Activated T-helper 1 cell treated with anti-CD3 and anti-CD28 coated beads, Interleukin-12 subunit alpha, Interleukin-12 subunit beta, Interleukin-2, Interleukin-4 antibody, amounts not matched to agents 30 ng/mL and 10 ng/mL and 1 ng/mL, durations not matched to agents 14 hours and 24 hours and 36 hours (primary cell): ENCODE data around the gene STX8. TPM values are rescaled to one million over a fixed set of nuclear protein-coding genes. Genes with fewer than 3 reads are reported as not detected.

ENCODE experiments used
- DNase-seq: peaks from one replicate; pipeline ENCODE4 v3.0.0; 2021; ENCODE audit warnings: low spot score
- H3K27ac Mint-ChIP-seq: one replicate; pipeline ENCODE4 v1.8.0; 2021; ENCODE audit warnings: mild to moderate bottlenecking, mixed read lengths
- H3K27me3 Mint-ChIP-seq: one replicate; pipeline ENCODE4 v1.8.0; 2022; ENCODE audit warnings: mild to moderate bottlenecking, moderate library complexity, mixed read lengths; ENCODE audit not compliant: insufficient read depth
- H3K36me3 Mint-ChIP-seq: one replicate; pipeline ENCODE4 v1.8.0; 2021; ENCODE audit warnings: low read depth, mixed read lengths
- H3K4me1 Mint-ChIP-seq: one replicate; pipeline ENCODE4 v1.8.0; 2021; ENCODE audit warnings: low read depth, mixed read lengths
- H3K4me3 Mint-ChIP-seq: one replicate; pipeline ENCODE4 v1.8.0; 2021; ENCODE audit warnings: mild to moderate bottlenecking, moderate library complexity, mixed read lengths
- H3K9me3 Mint-ChIP-seq: one replicate; pipeline ENCODE4 v1.8.0; 2021; ENCODE audit warnings: mixed read lengths
- intact Hi-C: fragments of 100-400 bp; cut with micrococcal nuclease; formaldehyde crosslinking; loops from one replicate; pipeline ENCODE4 v1.15.1; 2024
- total RNA-seq: library from RNA; stranded (reverse); gene quantifications from 2 replicates; pipeline ENCODE4 v1.2.3, GENCODE V29; 2022

Gene STX8
- total RNA-seq, 1 donor from 2014 or later, result 47.2 TPM

- H3K27me3 Mint-ChIP-seq, result no peaks in the 10 kb centered on the region
- H3K27ac Mint-ChIP-seq, result no peak overlapping the region
- no peak for DNase-seq
- H3K36me3 Mint-ChIP-seq, result no peaks in the 10 kb centered on the region
- intact Hi-C loops, result no loop called here
- H3K4me3 Mint-ChIP-seq, result no peak overlapping the region
- H3K9me3 Mint-ChIP-seq, result no peaks in the 10 kb centered on the region
- no peaks in the 10 kb centered on the region for H3K4me1 Mint-ChIP-seq
These were observed 349.4 kb downstream of the STX8 start for GRCh38 chr17:9226130-9226793.

DNA sequence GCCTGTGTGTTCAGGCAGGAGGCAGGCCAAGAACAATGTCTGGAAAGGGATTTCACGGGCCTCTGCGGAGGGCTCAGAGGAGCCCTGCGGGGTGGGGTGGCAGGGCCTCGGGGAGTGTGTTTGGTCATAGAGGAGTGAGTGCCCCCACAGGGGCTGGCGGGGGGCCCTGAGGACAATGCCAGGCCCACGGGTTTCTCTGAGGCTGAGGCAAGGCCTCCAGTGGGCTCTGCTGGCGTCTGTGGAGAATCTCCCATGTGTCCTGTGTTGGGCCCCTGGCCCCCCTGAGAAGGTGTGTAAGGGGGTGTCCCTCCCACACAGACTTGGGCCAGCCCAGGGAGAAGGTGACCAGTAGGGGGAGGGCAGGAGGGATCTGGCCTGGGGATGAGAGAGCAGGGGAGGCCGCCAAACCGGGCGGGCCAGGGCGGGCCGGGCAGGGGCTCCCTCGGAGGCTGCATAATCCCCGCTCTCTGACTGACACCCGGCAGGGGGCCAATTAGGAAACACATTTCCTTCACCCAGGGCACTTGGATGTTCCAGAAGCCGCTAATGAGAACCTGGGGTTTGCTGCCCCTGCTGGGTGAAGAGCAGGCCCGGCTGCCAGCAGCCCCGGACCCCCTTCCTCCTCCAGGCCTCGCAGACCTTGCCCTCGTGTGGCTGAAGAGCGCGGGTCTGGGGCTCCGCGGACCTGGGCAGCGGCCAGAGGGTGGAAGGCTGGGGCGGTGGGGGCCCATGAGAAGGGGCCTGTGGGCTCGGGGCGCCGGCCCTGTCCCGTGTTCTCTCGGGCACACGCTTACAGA, 350.1 kb downstream of the STX8 start:
- no peaks in the 10 kb centered on the region for H3K27me3 Mint-ChIP-seq
- no peaks in the 10 kb centered on the region for H3K4me1 Mint-ChIP-seq
- no peak for DNase-seq
- no peak overlapping the region for H3K27ac Mint-ChIP-seq
- intact Hi-C loops, result no loop called here
- no peaks in the 10 kb centered on the region for H3K9me3 Mint-ChIP-seq
- no peak overlapping the region for H3K4me3 Mint-ChIP-seq
- no peaks in the 10 kb centered on the region for H3K36me3 Mint-ChIP-seq

DNA sequence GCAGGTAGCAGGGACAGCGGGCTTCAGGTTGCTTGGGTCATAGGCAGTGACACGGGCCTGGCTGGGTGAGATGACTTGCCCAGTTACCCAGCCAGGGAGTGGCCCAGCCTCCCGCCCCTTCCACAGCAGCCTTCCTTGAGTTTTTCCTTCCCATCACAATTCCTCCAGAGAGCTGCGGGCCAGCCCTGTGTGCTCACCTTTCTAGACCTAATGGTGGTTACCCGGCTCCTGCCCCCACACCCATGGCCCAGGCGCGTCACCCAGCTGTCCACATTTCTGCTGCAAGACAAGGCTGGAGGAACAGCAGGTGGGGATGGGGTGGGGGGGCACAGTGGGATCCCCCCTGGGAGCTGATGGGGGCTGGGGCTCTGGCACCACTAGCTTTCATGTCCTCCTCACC, 351.1 kb downstream of the STX8 start:
- H3K27me3 Mint-ChIP-seq, result no peaks in the 10 kb centered on the region
- H3K27ac Mint-ChIP-seq, result no peak overlapping the region
- no peak overlapping the region for H3K4me3 Mint-ChIP-seq
- intact Hi-C loops, result no loop called here
- no peaks in the 10 kb centered on the region for H3K36me3 Mint-ChIP-seq
- no peak for DNase-seq
- no peaks in the 10 kb centered on the region for H3K4me1 Mint-ChIP-seq
- no peaks in the 10 kb centered on the region for H3K9me3 Mint-ChIP-seq

- Mint-ChIP-seq H3K27me3 (no peaks in the 10 kb centered on the region), H3K9me3 (no peaks in the 10 kb centered on the region), H3K4me3 (no peak overlapping the region), H3K27ac (no peak overlapping the region), H3K4me1 (no peaks in the 10 kb centered on the region), H3K36me3 (no peaks in the 10 kb centered on the region)
- intact Hi-C loops, result no loop called here
- no peak for DNase-seq
These were observed 352.1 kb downstream of the STX8 start for GRCh38 chr17:9223531-9223930.

- Mint-ChIP-seq H3K36me3 (no peaks in the 10 kb centered on the region), H3K4me3 (no peak overlapping the region), H3K4me1 (no peaks in the 10 kb centered on the region), H3K27me3 (no peaks in the 10 kb centered on the region), H3K9me3 (peaks cover 4% of the 10 kb centered on the region), H3K27ac (no peak overlapping the region)
- no peak for DNase-seq
- intact Hi-C loops, result no loop called here
These were observed 353.8 kb downstream of the STX8 start for GRCh38 chr17:9221922-9222180.

GRCh38 chr17:9221147-9221921, 354.3 kb downstream of the STX8 start:
- Mint-ChIP-seq H3K4me3 (no peak overlapping the region), H3K27me3 (no peaks in the 10 kb centered on the region), H3K9me3 (peaks cover 7% of the 10 kb centered on the region), H3K27ac (no peak overlapping the region), H3K4me1 (no peaks in the 10 kb centered on the region), H3K36me3 (no peaks in the 10 kb centered on the region)
- no peak for DNase-seq
- intact Hi-C loops, result no loop called here

- Mint-ChIP-seq H3K4me1 (no peaks in the 10 kb centered on the region), H3K4me3 (no peak overlapping the region), H3K36me3 (no peaks in the 10 kb centered on the region), H3K9me3 (peaks cover 14% of the 10 kb centered on the region), H3K27ac (no peak overlapping the region), H3K27me3 (no peaks in the 10 kb centered on the region)
- no peak for DNase-seq
- intact Hi-C loops, result no loop called here
These were observed 355.0 kb downstream of the STX8 start for GRCh38 chr17:9220398-9221146.

- H3K27me3 Mint-ChIP-seq, result no peaks in the 10 kb centered on the region
- H3K36me3 Mint-ChIP-seq, result no peaks in the 10 kb centered on the region
These were observed 355.8 kb downstream of the STX8 start for GRCh38 chr17:9219631-9220397.

GRCh38 chr17:9218911-9219310, 356.7 kb downstream of the STX8 start:
- Mint-ChIP-seq H3K9me3 (peaks cover 19% of the 10 kb centered on the region), H3K4me1 (no peaks in the 10 kb centered on the region), H3K4me3 (no peak overlapping the region), H3K27ac (no peak overlapping the region), H3K27me3 (no peaks in the 10 kb centered on the region), H3K36me3 (no peaks in the 10 kb centered on the region)
- DNase-seq, result no peak
- intact Hi-C loops, result no loop called here

More at GRCh38 chr17:9219631-9220397, 355.8 kb downstream of the STX8 start:
- peaks cover 19% of the 10 kb centered on the region for H3K9me3 Mint-ChIP-seq
- intact Hi-C loops, result no loop called here
- H3K27ac Mint-ChIP-seq, result no peak overlapping the region
- no peak for DNase-seq
- H3K4me3 Mint-ChIP-seq, result no peak overlapping the region
- no peaks in the 10 kb centered on the region for H3K4me1 Mint-ChIP-seq

- H3K9me3 Mint-ChIP-seq, result peaks cover 19% of the 10 kb centered on the region
- intact Hi-C loops, result no loop called here
- no peaks in the 10 kb centered on the region for H3K27me3 Mint-ChIP-seq
- no peaks in the 10 kb centered on the region for H3K4me1 Mint-ChIP-seq
- DNase-seq, result no peak
- H3K27ac Mint-ChIP-seq, result no peak overlapping the region
- H3K4me3 Mint-ChIP-seq, result no peak overlapping the region
- no peaks in the 10 kb centered on the region for H3K36me3 Mint-ChIP-seq
These were observed 357.5 kb downstream of the STX8 start for GRCh38 chr17:9218064-9218635.

GRCh38 chr17:9217151-9218056, 358.2 kb downstream of the STX8 start:
- H3K27ac Mint-ChIP-seq, result no peak overlapping the region
- intact Hi-C loops, result no loop called here
- no peaks in the 10 kb centered on the region for H3K4me1 Mint-ChIP-seq
- peaks cover 19% of the 10 kb centered on the region for H3K9me3 Mint-ChIP-seq
- H3K4me3 Mint-ChIP-seq, result no peak overlapping the region
- no peak for DNase-seq
- no peaks in the 10 kb centered on the region for H3K36me3 Mint-ChIP-seq
- H3K27me3 Mint-ChIP-seq, result no peaks in the 10 kb centered on the region
